ENCODE measurements around the gene DPM3.
"Not testable (repeated sequence)": the region's sequence is repeated elsewhere in the genome, so short reads cannot be mapped to it uniquely, and the experiment has no call there.

The DPM3 gene

GRCh38 chr1:155139895-155140629 is at the start of gene DPM3:
TSS of gene DPM3 (minus strand) at chr1:155140531. CDS start at chr1:155140240, 291 bp downstream.
- peak; percentile 66 for DNase-seq

- not testable (repeated sequence) for DNase-seq
Observed at GRCh38 chr1:155189926-155190325, 49.6 kb upstream of the DPM3 start.

- no peak for DNase-seq
Observed at GRCh38 chr1:155188268-155188667, 47.9 kb upstream of the DPM3 start.

GRCh38 chr1:155187456-155187891 is 47.1 kb upstream of the DPM3 start:
- no peak for DNase-seq

- no peak for DNase-seq
Observed at GRCh38 chr1:155186794-155187455, 46.6 kb upstream of the DPM3 start.

- no peak for DNase-seq
Observed at GRCh38 chr1:155186067-155186793, 45.9 kb upstream of the DPM3 start.

- DNase-seq = no peak
Observed at GRCh38 chr1:155185783-155186066, 45.4 kb upstream of the DPM3 start.

GRCh38 chr1:155184835-155185782 is 44.8 kb upstream of the DPM3 start:
- DNase-seq = no peak

GRCh38 chr1:155184351-155184811 is 44.0 kb upstream of the DPM3 start:
- no peak for DNase-seq

- no peak for DNase-seq
Observed at GRCh38 chr1:155183775-155184221, 43.5 kb upstream of the DPM3 start.

GRCh38 chr1:155182052-155182550 is 41.8 kb upstream of the DPM3 start:
- no peak for DNase-seq

- DNase-seq = no peak
Observed at GRCh38 chr1:155181371-155182051, 41.2 kb upstream of the DPM3 start.

GRCh38 chr1:155179112-155180031 is 39.0 kb upstream of the DPM3 start:
- DNase-seq = no peak

GRCh38 chr1:155178441-155179111 is 38.2 kb upstream of the DPM3 start:
- no peak for DNase-seq

- DNase-seq = no peak
Observed at GRCh38 chr1:155177918-155178281, 37.6 kb upstream of the DPM3 start.

- DNase-seq = no peak
Observed at GRCh38 chr1:155177192-155177917, 37.0 kb upstream of the DPM3 start.

- DNase-seq = peak; percentile 52
Observed at GRCh38 chr1:155176544-155177071, 36.3 kb upstream of the DPM3 start.

- DNase-seq = no peak
Observed at GRCh38 chr1:155175927-155176371, 35.6 kb upstream of the DPM3 start.
